GM23338 (cell line): ENCODE measurements around the gene RIN3. TPM values are rescaled to one million over a fixed set of nuclear protein-coding genes. Genes with fewer than 3 reads are reported as not detected.

Experiments
- ATAC-seq: fragments of 200-7000 bp; cut with Tn5 transposase; 3 replicates; pipeline ENCODE4 v1.9.1; 2020
- DNase-seq: peaks from one replicate; pipeline ENCODE4 v3.0.0-alpha.2; 2015; ENCODE audit warnings: low spot score
- H2AFZ ChIP-seq: fragments of 200-600 bp; sonication (generic); 2 replicates; pipeline ENCODE4 v1.8.0; 2016; ENCODE audit warnings: antibody characterized with exemption, mild to moderate bottlenecking, moderate library complexity
- H3F3A ChIP-seq: fragments of 200-600 bp; sonication (generic); replicated peaks from 2 replicates; pipeline ENCODE4 v1.8.0; 2017; ENCODE audit warnings: antibody characterized with exemption, mixed run types, low read depth
- H3K27ac ChIP-seq: fragments of 200-600 bp; sonication (generic); 2 replicates; pipeline ENCODE4 v1.6.1; 2016; ENCODE audit warnings: low read depth
- H3K27me3 ChIP-seq: fragments of 200-600 bp; sonication (generic); 2 replicates; pipeline ENCODE4 v1.8.0; 2016; ENCODE audit warnings: mild to moderate bottlenecking, mixed run types, moderate library complexity; ENCODE audit not compliant: insufficient read depth
- H3K36me3 ChIP-seq: fragments of 200-600 bp; sonication (generic); 2 replicates; pipeline ENCODE4 v1.8.0; 2016; ENCODE audit warnings: mild to moderate bottlenecking; ENCODE audit not compliant: insufficient read depth
- H3K4me1 ChIP-seq: fragments of 200-600 bp; sonication (generic); 2 replicates; pipeline ENCODE4 v1.8.0; 2016; ENCODE audit warnings: mild to moderate bottlenecking, moderate library complexity; ENCODE audit not compliant: insufficient read depth
- H3K4me2 ChIP-seq: fragments of 200-600 bp; sonication (generic); 2 replicates; pipeline ENCODE4 v1.7.1; 2017; ENCODE audit warnings: mixed run types
- H3K4me3 ChIP-seq: fragments of 200-600 bp; sonication (generic); 2 replicates; pipeline ENCODE4 v1.6.1; 2016; ENCODE audit warnings: mixed run types
- H3K79me2 ChIP-seq: fragments of 200-600 bp; sonication (generic); replicated peaks from 2 replicates; pipeline ENCODE4 v1.8.0; 2017; ENCODE audit warnings: mild to moderate bottlenecking; ENCODE audit not compliant: insufficient read depth
- H3K9me2 ChIP-seq: fragments of 200-600 bp; sonication (generic); 2 replicates; pipeline ENCODE4 v1.8.0; 2017; ENCODE audit not compliant: insufficient read depth
- H4K20me1 ChIP-seq: fragments of 200-600 bp; sonication (generic); replicated peaks from 2 replicates; pipeline ENCODE4 v1.8.0; 2017; ENCODE audit warnings: mild to moderate bottlenecking; ENCODE audit not compliant: insufficient read depth
- H3K27ac Mint-ChIP-seq: 2 replicates; pipeline ENCODE4 v1.8.0; 2020; ENCODE audit warnings: inconsistent platforms, mild to moderate bottlenecking, moderate library complexity, mixed read lengths
- H3K27me3 Mint-ChIP-seq: 3 replicates; pipeline ENCODE4 v1.8.0; 2022; ENCODE audit warnings: low read depth, mild to moderate bottlenecking, moderate library complexity, mixed read lengths, inconsistent platforms; ENCODE audit not compliant: insufficient read depth, poor library complexity
- H3K36me3 Mint-ChIP-seq: 3 replicates; pipeline ENCODE4 v1.8.0; 2021; ENCODE audit warnings: low read depth, mild to moderate bottlenecking, inconsistent platforms, moderate library complexity, mixed read lengths
- H3K4me1 Mint-ChIP-seq: 3 replicates; pipeline ENCODE4 v1.8.0; 2020; ENCODE audit warnings: mild to moderate bottlenecking, inconsistent platforms, mixed read lengths
- H3K4me3 Mint-ChIP-seq: 3 replicates; pipeline ENCODE4 v1.8.0; 2021; ENCODE audit warnings: moderate library complexity, mild to moderate bottlenecking, inconsistent platforms, mixed read lengths
- H3K9me3 Mint-ChIP-seq: 3 replicates; pipeline ENCODE4 v1.8.0; 2020; ENCODE audit warnings: moderate library complexity, mild to moderate bottlenecking, inconsistent platforms, mixed read lengths
- ETS1 ChIP-seq: IDR thresholded peaks from 2 replicates; pipeline ENCODE4 v1.6.1; 2016; ENCODE audit warnings: antibody characterized with exemption
- EZH2 ChIP-seq: fragments of 200-600 bp; sonication (generic); IDR thresholded peaks from one replicate; pipeline ENCODE4 v1.8.0; 2017; ENCODE audit warnings: antibody characterized with exemption, mild to moderate bottlenecking, low read depth; ENCODE audit not compliant: unreplicated experiment
- EZH2phosphoT487 ChIP-seq: fragments of 200-600 bp; sonication (generic); IDR thresholded peaks from one replicate; pipeline ENCODE4 v1.8.1; 2018; ENCODE audit warnings: antibody characterized with exemption; ENCODE audit not compliant: unreplicated experiment
- REST ChIP-seq: IDR thresholded peaks from one replicate; pipeline ENCODE4 v1.6.1; 2018; ENCODE audit warnings: antibody characterized with exemption; ENCODE audit not compliant: unreplicated experiment
- ZNF331 ChIP-seq: fragments of 250-450 bp; sonication (Bioruptor Pico); IDR thresholded peaks from 2 replicates; pipeline ENCODE4 v1.5.0; 2020; ENCODE audit warnings: low read depth, mild to moderate bottlenecking, moderate library complexity
- polyA plus RNA-seq: library from polyadenylated mRNA; unstranded; fragments of >200 nt; fragmentation: Nextera tagmentation; extraction: Ambion mirVana; gene quantifications from 2 replicates; pipeline ENCODE4 v1.2.1, GENCODE V29; 2016
- total RNA-seq: library from RNA; depleted of rRNA; stranded (reverse); fragments of >200 nt; shearing (Covaris generic); gene quantifications from 2 replicates; pipeline ENCODE4 v1.2.3, GENCODE V29; 2014
- TF ChIP-seq, protein P1 (sequence below), 2 experiments: fragments of 200-600 bp in 1 of 2; sonication (generic) in 1 of 2; conservative IDR thresholded peaks; 2 replicates each; pipeline versions ENCODE4 v1.5.1 to v1.6.1; 2016 to 2017; ENCODE audit warnings: antibody characterized with exemption in 2 of 2, low read depth in 2 of 2, mild to moderate bottlenecking in 2 of 2, moderate library complexity in 1 of 2

Gene RIN3
- total and polyA plus RNA-seq, 2 experiments from 2014 or later = 0.97 to 1.5 TPM

GRCh38 chr14:92597906-92598905 is 84.6 kb downstream of the RIN3 start:
- Histone ChIP-seq H4K20me1 (no peaks in the 10 kb centered on the region), H3K27ac (no peak overlapping the region), H3K4me3 (no peak overlapping the region), H3K4me2 (no peak overlapping the region), H3K36me3 (no peaks in the 10 kb centered on the region), H3K79me2 (no peaks in the 10 kb centered on the region), H3K4me1 (no peaks in the 10 kb centered on the region), H2AFZ (no peak overlapping the region), H3K27me3 (no peaks in the 10 kb centered on the region), H3F3A (no peaks in the 10 kb centered on the region), H3K9me2 (no peaks in the 10 kb centered on the region)
- TF ChIP-seq, protein P1, sequence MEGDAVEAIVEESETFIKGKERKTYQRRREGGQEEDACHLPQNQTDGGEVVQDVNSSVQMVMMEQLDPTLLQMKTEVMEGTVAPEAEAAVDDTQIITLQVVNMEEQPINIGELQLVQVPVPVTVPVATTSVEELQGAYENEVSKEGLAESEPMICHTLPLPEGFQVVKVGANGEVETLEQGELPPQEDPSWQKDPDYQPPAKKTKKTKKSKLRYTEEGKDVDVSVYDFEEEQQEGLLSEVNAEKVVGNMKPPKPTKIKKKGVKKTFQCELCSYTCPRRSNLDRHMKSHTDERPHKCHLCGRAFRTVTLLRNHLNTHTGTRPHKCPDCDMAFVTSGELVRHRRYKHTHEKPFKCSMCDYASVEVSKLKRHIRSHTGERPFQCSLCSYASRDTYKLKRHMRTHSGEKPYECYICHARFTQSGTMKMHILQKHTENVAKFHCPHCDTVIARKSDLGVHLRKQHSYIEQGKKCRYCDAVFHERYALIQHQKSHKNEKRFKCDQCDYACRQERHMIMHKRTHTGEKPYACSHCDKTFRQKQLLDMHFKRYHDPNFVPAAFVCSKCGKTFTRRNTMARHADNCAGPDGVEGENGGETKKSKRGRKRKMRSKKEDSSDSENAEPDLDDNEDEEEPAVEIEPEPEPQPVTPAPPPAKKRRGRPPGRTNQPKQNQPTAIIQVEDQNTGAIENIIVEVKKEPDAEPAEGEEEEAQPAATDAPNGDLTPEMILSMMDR (conservative IDR thresholded peaks at IDR 0.05; ENCODE audit: low read depth in 2 of 2) = no peak
- TF ChIP-seq ZNF331 (CRISPR knock-in tag) = peak; percentile 68
- no peaks in the 10 kb centered on the region for H3K36me3 Mint-ChIP-seq
- H3K9me3 Mint-ChIP-seq = no peaks in the 10 kb centered on the region
- no peak overlapping the region for H3K27ac Mint-ChIP-seq
- ATAC-seq (no peak), DNase-seq (no peak)
- H3K27me3 Mint-ChIP-seq = peaks cover 2% of the 10 kb centered on the region
- H3K4me3 Mint-ChIP-seq = no peak overlapping the region
- no peaks in the 10 kb centered on the region; the same call in 2 of the 3 replicates for H3K4me1 Mint-ChIP-seq

GRCh38 chr14:92599811-92600210 is 86.2 kb downstream of the RIN3 start:
- no peak overlapping the region for H2AFZ ChIP-seq
- H3K36me3 Mint-ChIP-seq = no peaks in the 10 kb centered on the region
- no peaks in the 10 kb centered on the region for H3K9me3 Mint-ChIP-seq
- DNase-seq (no peak), ATAC-seq (no peak)
- no peaks in the 10 kb centered on the region for H3K4me1 ChIP-seq
- H3K79me2 ChIP-seq = no peaks in the 10 kb centered on the region
- H4K20me1 ChIP-seq = no peaks in the 10 kb centered on the region
- no peak overlapping the region for H3K4me2 ChIP-seq
- no peak overlapping the region for H3K27ac ChIP-seq
- no peaks in the 10 kb centered on the region for H3K27me3 ChIP-seq
- H3K27me3 Mint-ChIP-seq = peaks cover 5% of the 10 kb centered on the region
- H3K4me3 ChIP-seq = no peak overlapping the region
- H3K4me1 Mint-ChIP-seq = no peaks in the 10 kb centered on the region; the same call in 2 of the 3 replicates
- H3K27ac Mint-ChIP-seq = no peak overlapping the region
- H3F3A ChIP-seq = no peaks in the 10 kb centered on the region
- H3K36me3 ChIP-seq = no peaks in the 10 kb centered on the region
- H3K9me2 ChIP-seq = no peaks in the 10 kb centered on the region
- H3K4me3 Mint-ChIP-seq = no peak overlapping the region
- TF ChIP-seq ZNF331 (CRISPR knock-in tag) (no peak), ETS1 (no peak), REST (no peak), EZH2phosphoT487 (no peak), EZH2 (no peak)
